Muscle layer of colon (tissue), 2 donors: ENCODE results near the gene CIT.
"Not testable (repeated sequence)": the region's sequence is repeated elsewhere in the genome, so short reads cannot be mapped to it uniquely, and the experiment has no call there.

ENCODE experiments used
- H3K27ac ChIP-seq: one replicate; pipeline ENCODE4 v1.7.0; 2013; ENCODE audit warnings: low read depth, mild to moderate bottlenecking, low read length, moderate library complexity
- H3K27me3 ChIP-seq, 2 donors: one replicate each; pipeline ENCODE4 v1.7.0; 2013; ENCODE audit warnings: low read length in 2 of 2, mild to moderate bottlenecking in 2 of 2; ENCODE audit not compliant: insufficient read depth in 2 of 2, control insufficient read depth in 1 of 2
- H3K36me3 ChIP-seq: one replicate; pipeline ENCODE4 v1.7.0; 2013; ENCODE audit warnings: mild to moderate bottlenecking, low read length; ENCODE audit not compliant: insufficient read depth
- H3K4me1 ChIP-seq: one replicate; pipeline ENCODE4 v1.7.0; 2013; ENCODE audit warnings: mild to moderate bottlenecking, low read length; ENCODE audit not compliant: insufficient read depth
- H3K4me3 ChIP-seq, 2 donors: one replicate each; pipeline ENCODE4 v1.7.0; 2013; ENCODE audit warnings: low read length in 2 of 2, low read depth in 1 of 2, mild to moderate bottlenecking in 1 of 2, moderate library complexity in 1 of 2
- H3K9ac ChIP-seq: one replicate; pipeline ENCODE4 v1.7.0; 2013; ENCODE audit warnings: low read length
- H3K9me3 ChIP-seq: one replicate; pipeline ENCODE4 v1.7.0; 2013; ENCODE audit warnings: mild to moderate bottlenecking, low read length
- donor health status: abdominal sarcoma.
- donor health status: Adenocarcinoma of cecum.

Gene CIT

GRCh38 chr12:119894916-119895315, 17.8 kb upstream of the CIT start:
- Histone ChIP-seq H3K4me1 (no peaks in the 10 kb centered on the region), H3K4me3 (no peak overlapping the region), H3K36me3 (no peaks in the 10 kb centered on the region), H3K27ac (no peak overlapping the region), H3K27me3 (no peaks in the 10 kb centered on the region), H3K9me3 (peaks cover 6% of the 10 kb centered on the region), H3K9ac (no peak overlapping the region)

DNA sequence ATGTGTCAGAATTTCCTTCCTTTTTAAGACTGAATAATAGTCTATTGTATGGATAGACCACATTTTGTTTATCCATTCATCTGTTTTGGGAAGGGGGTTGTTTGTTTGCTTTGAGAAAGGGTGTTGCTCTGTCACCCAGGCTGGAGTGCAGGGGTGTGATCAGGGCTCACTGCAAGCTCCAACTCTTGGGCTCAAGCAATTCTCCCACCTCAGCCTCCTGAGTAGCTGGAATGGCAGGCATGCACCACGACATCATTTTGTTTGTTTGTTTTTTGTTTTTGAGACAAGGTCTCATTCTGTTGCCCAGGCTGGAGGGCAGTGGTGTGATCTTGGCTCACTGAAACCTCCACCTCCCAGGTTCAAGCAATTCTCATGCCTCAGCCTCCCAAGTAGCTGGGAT, 15.5 kb upstream of the CIT start:
- H3K36me3 ChIP-seq = not testable (repeated sequence)

DNA sequence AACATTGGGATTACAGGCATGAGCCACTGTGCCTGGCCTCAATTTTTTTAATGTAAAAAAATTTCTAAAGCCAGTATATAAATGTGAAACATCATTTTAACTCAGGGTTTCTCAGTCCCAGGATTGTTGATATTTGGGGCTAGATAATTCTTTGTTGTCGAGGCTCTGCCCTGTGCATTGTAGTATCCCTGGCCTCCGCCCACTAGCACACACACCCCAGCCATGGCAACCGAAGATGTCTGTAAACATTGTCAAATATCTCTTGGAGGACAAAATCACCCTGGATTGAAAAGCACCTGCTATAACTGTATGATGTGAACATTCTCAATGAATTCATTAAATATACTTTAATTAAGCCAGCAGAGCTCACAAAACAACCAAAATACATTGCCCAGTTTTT, 8.4 kb upstream of the CIT start:
- no peak overlapping the region for H3K4me3 ChIP-seq
- H3K27me3 ChIP-seq = no peaks in the 10 kb centered on the region
- H3K4me1 ChIP-seq = no peaks in the 10 kb centered on the region
- H3K9me3 ChIP-seq = no peaks in the 10 kb centered on the region
- H3K36me3 ChIP-seq = no peaks in the 10 kb centered on the region
- no peak overlapping the region for H3K27ac ChIP-seq
- no peak overlapping the region for H3K9ac ChIP-seq

More for the DNA sequence above, 15.5 kb upstream of the CIT start:
- not testable (repeated sequence) for H3K27ac ChIP-seq, H3K9ac ChIP-seq, H3K9me3 ChIP-seq, H3K4me1 ChIP-seq, H3K4me3 ChIP-seq, H3K27me3 ChIP-seq

GRCh38 chr12:119883791-119884190, 6.7 kb upstream of the CIT start:
- not testable (repeated sequence) for H3K27ac ChIP-seq, H3K36me3 ChIP-seq, H3K4me1 ChIP-seq, H3K27me3 ChIP-seq, H3K9ac ChIP-seq, H3K4me3 ChIP-seq, H3K9me3 ChIP-seq

- no peaks in the 10 kb centered on the region for H3K4me1 ChIP-seq
- H3K9me3 ChIP-seq = no peaks in the 10 kb centered on the region
- H3K36me3 ChIP-seq = no peaks in the 10 kb centered on the region
- no peak overlapping the region for H3K4me3 ChIP-seq
- no peak overlapping the region for H3K9ac ChIP-seq
- no peaks in the 10 kb centered on the region for H3K27me3 ChIP-seq
- H3K27ac ChIP-seq = no peak overlapping the region
These were observed 6.1 kb upstream of the CIT start for GRCh38 chr12:119883237-119883636.

DNA sequence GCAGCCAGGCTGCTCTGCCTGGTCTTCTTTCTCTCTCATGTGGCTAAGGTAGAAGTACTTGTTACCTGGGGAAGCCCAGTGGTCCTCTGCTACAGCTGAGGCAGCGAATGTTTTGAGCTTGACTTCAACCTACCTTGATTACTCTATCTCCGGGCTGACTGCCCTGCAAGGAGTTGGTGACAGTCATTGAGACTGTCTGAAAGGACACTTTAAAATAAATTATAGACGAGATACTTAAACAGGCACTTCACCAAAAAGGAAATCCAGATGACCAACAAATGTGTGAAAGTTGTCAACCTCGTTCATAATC, 474 bp upstream of the CIT start:
- Histone ChIP-seq H3K27me3 (no peaks in the 10 kb centered on the region), H3K27ac (no peak overlapping the region), H3K36me3 (no peaks in the 10 kb centered on the region), H3K4me3 (peak overlapping the region; percentile 58 to 82), H3K9ac (no peak overlapping the region), H3K4me1 (peaks cover 10% of the 10 kb centered on the region), H3K9me3 (no peaks in the 10 kb centered on the region)

DNA sequence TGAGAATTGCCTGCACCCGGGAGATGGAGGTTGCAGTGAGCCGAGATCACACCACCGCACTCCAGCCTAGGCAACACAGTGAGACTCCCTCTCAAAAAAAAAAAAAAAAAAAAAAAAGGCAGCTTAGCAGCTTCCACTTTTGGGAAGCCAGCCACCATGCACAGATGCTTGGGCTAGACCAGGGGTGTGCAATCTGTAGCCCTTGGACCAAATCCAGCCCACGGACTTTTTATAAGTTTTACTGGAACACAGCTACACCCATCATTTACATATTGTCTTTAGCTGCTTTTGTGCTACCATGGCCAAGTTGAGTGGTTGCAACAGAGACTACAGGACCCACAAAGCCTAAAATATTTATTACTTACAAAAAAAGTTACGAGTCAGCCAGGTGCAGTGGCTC, 6.7 kb downstream of the CIT start:
- Histone ChIP-seq H3K4me3 (no peak overlapping the region), H3K4me1 (no peaks in the 10 kb centered on the region), H3K27ac (no peak overlapping the region), H3K9ac (no peak overlapping the region), H3K27me3 (no peaks in the 10 kb centered on the region), H3K36me3 (no peaks in the 10 kb centered on the region), H3K9me3 (no peaks in the 10 kb centered on the region)

- Histone ChIP-seq H3K9ac (no peak overlapping the region), H3K27ac (no peak overlapping the region), H3K36me3 (no peaks in the 10 kb centered on the region), H3K4me3 (no peak overlapping the region), H3K27me3 (no peaks in the 10 kb centered on the region), H3K4me1 (no peaks in the 10 kb centered on the region), H3K9me3 (no peaks in the 10 kb centered on the region)
These were observed 7.4 kb downstream of the CIT start for GRCh38 chr12:119869720-119870119.

DNA sequence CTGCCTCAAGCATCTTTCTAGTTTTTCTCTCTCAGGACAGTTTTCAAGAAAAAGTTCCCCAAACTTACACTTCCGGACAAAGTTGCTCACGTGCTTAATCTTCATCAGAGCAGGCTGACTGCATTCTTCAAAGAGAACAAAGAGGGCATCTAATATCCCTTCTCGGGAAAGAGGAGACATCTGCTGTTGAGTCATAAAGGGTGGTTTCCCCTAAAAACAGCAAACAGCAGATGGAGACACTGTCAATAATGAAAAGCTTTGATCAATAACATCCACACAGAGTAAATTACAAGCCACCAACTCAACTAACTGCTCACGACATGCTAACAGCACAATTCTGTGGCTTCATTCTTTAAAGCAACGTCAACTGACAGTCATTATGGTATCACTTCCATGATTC, 8.1 kb downstream of the CIT start:
- Histone ChIP-seq H3K27me3 (no peaks in the 10 kb centered on the region), H3K9me3 (no peaks in the 10 kb centered on the region), H3K4me1 (no peaks in the 10 kb centered on the region), H3K27ac (no peak overlapping the region), H3K36me3 (no peaks in the 10 kb centered on the region), H3K9ac (no peak overlapping the region), H3K4me3 (no peak overlapping the region)

GRCh38 chr12:119864591-119864990, 12.5 kb downstream of the CIT start:
- no peaks in the 10 kb centered on the region for H3K4me1 ChIP-seq
- no peaks in the 10 kb centered on the region for H3K36me3 ChIP-seq
- no peak overlapping the region for H3K27ac ChIP-seq
- H3K27me3 ChIP-seq = no peaks in the 10 kb centered on the region
- no peak overlapping the region for H3K4me3 ChIP-seq
- no peaks in the 10 kb centered on the region for H3K9me3 ChIP-seq
- no peak overlapping the region for H3K9ac ChIP-seq

DNA sequence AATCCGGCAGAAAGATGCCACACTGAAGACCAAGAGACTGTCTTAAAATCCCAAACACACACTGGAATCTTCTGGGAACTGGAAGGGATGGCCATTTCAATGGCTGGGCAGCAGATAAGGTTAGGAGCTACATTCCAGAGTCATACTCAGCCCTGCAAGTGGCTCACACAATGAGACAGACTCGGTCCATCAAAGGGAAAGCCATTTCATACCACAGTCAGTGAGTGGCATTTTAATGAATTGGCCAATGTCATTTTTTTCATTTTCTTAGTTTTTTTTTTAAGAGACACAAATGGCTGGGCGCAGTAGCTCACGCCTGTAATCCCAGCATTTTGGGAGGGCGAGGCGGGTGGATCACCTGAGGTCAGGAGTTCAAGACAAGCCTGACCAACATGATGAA, 17.9 kb downstream of the CIT start:
- H3K9me3 ChIP-seq = no peaks in the 10 kb centered on the region
- no peak overlapping the region for H3K27ac ChIP-seq
- no peak overlapping the region for H3K4me3 ChIP-seq
- no peaks in the 10 kb centered on the region for H3K27me3 ChIP-seq
- no peak overlapping the region for H3K9ac ChIP-seq
- no peaks in the 10 kb centered on the region for H3K4me1 ChIP-seq
- H3K36me3 ChIP-seq = no peaks in the 10 kb centered on the region

DNA sequence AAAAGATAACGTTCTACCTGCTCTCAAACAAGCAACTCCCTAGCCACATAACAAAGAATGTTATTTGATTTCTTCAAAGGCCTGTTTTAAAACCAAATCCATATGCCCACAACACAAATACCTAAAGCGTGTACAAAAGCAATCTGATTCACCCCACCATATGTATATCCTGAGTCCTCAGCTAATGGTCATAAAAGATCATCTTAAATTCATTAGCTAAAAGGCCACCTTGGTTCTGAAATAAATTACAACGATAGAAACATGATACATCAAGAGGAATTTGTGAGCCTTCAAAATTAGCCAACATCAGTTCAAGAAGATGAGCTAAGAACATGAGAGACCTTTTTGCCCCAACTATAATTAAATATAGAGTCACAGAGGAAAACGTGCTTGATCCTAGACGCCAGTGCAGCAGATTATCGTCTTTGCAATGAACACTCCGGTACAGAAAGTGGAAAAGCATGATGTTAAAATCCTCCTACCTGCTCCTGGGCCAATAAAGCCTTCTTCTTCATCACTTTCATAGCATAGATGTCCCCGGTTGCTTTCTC, 20.0 kb downstream of the CIT start:
- Histone ChIP-seq H3K27ac (no peak overlapping the region), H3K36me3 (no peaks in the 10 kb centered on the region), H3K4me3 (no peak overlapping the region), H3K27me3 (no peaks in the 10 kb centered on the region), H3K9me3 (no peaks in the 10 kb centered on the region), H3K9ac (no peak overlapping the region), H3K4me1 (no peaks in the 10 kb centered on the region)
